ENCODE results near the gene MN1. TPM values are rescaled to one million over a fixed set of nuclear protein-coding genes. Genes with fewer than 3 reads are reported as not detected.

Gene MN1
- total and polyA plus RNA-seq, 2 of the 8 experiments (the other 6 are each of a cell fraction or from before 2014, with no cell fraction given), result 3.1 to 4.9 TPM

DNA sequence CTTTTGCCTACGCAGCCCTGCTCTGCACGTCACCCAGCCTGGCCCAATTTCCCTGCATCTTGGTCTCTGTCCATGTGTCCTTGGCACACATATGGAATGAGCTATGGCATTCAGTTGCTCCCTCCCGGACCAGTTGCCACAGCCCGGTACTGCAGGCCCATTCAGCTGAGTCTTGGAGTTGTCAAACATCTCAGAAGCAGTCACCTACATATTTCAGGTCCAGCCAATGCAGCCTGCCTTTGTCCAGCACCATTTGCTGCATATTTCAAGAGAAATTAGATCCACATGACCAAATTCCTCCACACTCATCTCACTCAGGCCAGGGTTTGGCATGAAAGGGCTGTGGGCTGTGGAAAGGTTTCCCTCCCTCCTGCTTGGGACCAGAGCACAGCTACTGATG lies 76.8 kb downstream of the MN1 start:
- H3K27me3 ChIP-seq (replicated peaks in 1 of 4; ENCODE audit: control insufficient read depth in 3 of 4, extremely low read depth in 1 of 4, insufficient read depth in 3 of 4, low read length in 3 of 4), result no peaks in the 10 kb centered on the region
- H4K91ac ChIP-seq (replicated peaks; ENCODE audit: insufficient read length, low read length), result no peak overlapping the region
- H2BK20ac ChIP-seq (ENCODE audit: low read length), result no peak overlapping the region
- no peak for DNase-seq (ENCODE audit: low read depth in 1 of 2, low spot score in 2 of 2)
- H3K79me1 ChIP-seq (ENCODE audit: low read depth, low read length), result peaks cover 12% of the 10 kb centered on the region
- no peak overlapping the region for H3K27ac ChIP-seq (ENCODE audit: low read depth, low read length)
- H3K4me3 ChIP-seq (ENCODE audit: extremely low read depth in 1 of 4, insufficient read depth in 2 of 4, low read depth in 3 of 4, low read length in 4 of 4), result no peak overlapping the region
- peaks cover 0 to 7% of the 10 kb centered on the region in 2 experiments; a peak in 2 of 4 replicates for H3K9me3 ChIP-seq (ENCODE audit: insufficient read depth in 2 of 2, low read depth in 1 of 2, low read length in 1 of 2)
- no peak overlapping the region for H3K18ac ChIP-seq (ENCODE audit: extremely low read depth, low read length)
- ChIA-PET CTCF (ENCODE audit: partially characterized antibody) (interaction anchor here (0.7 to 0.8 kb wide), 2 partner anchors 9 to 24 kb away, joined by 3 to 5 read pairs; no protein-coding TSS in a partner anchor), POLR2A (ENCODE audit: partially characterized antibody) (interaction anchor here (0.9 to 2.7 kb wide), 4 partner anchors 9 to 54 kb away, joined by 4 to 8 read pairs (median 4); no protein-coding TSS in a partner anchor)
- H4K8ac ChIP-seq (ENCODE audit: extremely low read depth, insufficient read depth, low read length), result no peak overlapping the region
- FAIRE-seq, result no peak
- no peak overlapping the region for H2BK12ac ChIP-seq (ENCODE audit: low read depth, low read length)
- TF ChIP-seq JUN (IDR thresholded peaks at IDR 0.05; ENCODE audit: low read depth, low read length) (no peak), ZNF274 (IDR thresholded peaks at IDR 0.05; ENCODE audit: borderline replicate concordance, extremely low read depth, low read length) (no peak), POLR2A (IDR thresholded peaks at IDR 0.05; ENCODE audit: control extremely low read depth in 1 of 2, low read depth in 2 of 2, low read length in 2 of 2) (no peak), PHF8 (conservative IDR thresholded peaks at IDR 0.05; ENCODE audit: low read depth, low read length) (no peak)
- H3K14ac ChIP-seq (ENCODE audit: insufficient read length), result no peak overlapping the region
- no peak overlapping the region for H3K4ac ChIP-seq (replicated peaks; ENCODE audit: insufficient read length, low read depth, low read length)
- H3K56ac ChIP-seq (replicated peaks; ENCODE audit: insufficient read length, low read depth, low read length), result no peak overlapping the region
- no peak overlapping the region for H2AK5ac ChIP-seq (ENCODE audit: low read depth, low read length)
- peaks cover 5 to 25% (median 14%) of the 10 kb centered on the region in 4 experiments for H3K4me1 ChIP-seq (replicated peaks in 1 of 4; ENCODE audit: control insufficient read depth in 3 of 4, insufficient read depth in 4 of 4, low read length in 3 of 4)
- H2BK15ac ChIP-seq (ENCODE audit: low read length), result no peak overlapping the region
- no peak overlapping the region for H3K23ac ChIP-seq (ENCODE audit: insufficient read length)
- WGBS, 2 experiments (ENCODE audit: extremely low coverage in 1 of 2, insufficient coverage in 1 of 2, insufficient read length in 1 of 2, insufficient replicate concordance in 2 of 2, low coverage in 1 of 2, low lambda C conversion rate in 2 of 2, missing lambda C conversion rate in 1 of 2), result 79% methylated on average over 4 of the region's 4 CpGs; no CpG with 5 or more reads in 1 of the 2 experiments
- H2AFZ ChIP-seq (ENCODE audit: low read length), result no peak overlapping the region
- H3K79me2 ChIP-seq (ENCODE audit: control insufficient read depth in 1 of 2, insufficient read depth in 2 of 2, low read length in 2 of 2), result peaks cover 5 to 87% of the 10 kb centered on the region in 2 experiments; a peak in 3 of 4 replicates
- no peak overlapping the region for H2BK5ac ChIP-seq (ENCODE audit: low read depth, low read length)
- no peak overlapping the region for H3K4me2 ChIP-seq (ENCODE audit: insufficient read depth in 1 of 2, low read depth in 2 of 2, low read length in 2 of 2)
- H3K23me2 ChIP-seq (ENCODE audit: low read depth, low read length), result peaks cover 2% of the 10 kb centered on the region
- H4K20me1 ChIP-seq (replicated peaks in 1 of 2; ENCODE audit: control insufficient read depth in 1 of 2, insufficient read depth in 2 of 2, low read length in 2 of 2), result peaks cover 0 to 6% of the 10 kb centered on the region in 2 experiments
- H3K36me3 ChIP-seq (ENCODE audit: control insufficient read depth in 2 of 4, insufficient read depth in 4 of 4, low read length in 3 of 4), result peaks cover 0 to 5% (median 0%) of the 10 kb centered on the region in 4 experiments; a peak in 1 of 8 replicates
- H4K5ac ChIP-seq (ENCODE audit: insufficient read length, low read depth, low read length), result no peak overlapping the region
- no peak overlapping the region for H3K9ac ChIP-seq (replicated peaks in 1 of 4; ENCODE audit: extremely low read depth in 1 of 4, low read depth in 3 of 4, low read length in 3 of 4)
- no peak overlapping the region for H2BK120ac ChIP-seq (replicated peaks; ENCODE audit: low read depth, low read length)
